AG04450 (cell line): Measurements from ENCODE around the gene LYPD1. TPM values are rescaled to one million over a fixed set of nuclear protein-coding genes. Genes with fewer than 3 reads are reported as not detected.

ENCODE experiments used
- CTCF ChIA-PET: fragments of 300-600, 350-600 bp; formaldehyde crosslinking; extraction: SDS; loops from one replicate; lab custom pipeline; 2022; ENCODE audit warnings: antibody characterized with exemption, inconsistent platforms; lab: Charles Lee
- POLR2A ChIA-PET: fragments of 350-600 bp; formaldehyde crosslinking; extraction: SDS; loops from one replicate; lab custom pipeline; 2021; ENCODE audit warnings: antibody characterized with exemption, inconsistent platforms; lab: Yijun Ruan, JAX
- DNase-seq: peaks from one replicate; pipeline ENCODE4 v3.0.0-alpha.2; 2011; ENCODE audit warnings: low read depth, low spot score
- H3K27ac ChIP-seq: one replicate; pipeline ENCODE4 v1.5.1; 2012; ENCODE audit warnings: low read depth, low read length, control low read depth
- H3K27me3 ChIP-seq: one replicate; pipeline ENCODE4 v1.6.0; 2012; ENCODE audit warnings: low read length; ENCODE audit not compliant: control insufficient read depth, insufficient read depth
- H3K4me3 ChIP-seq: 2 replicates; pipeline ENCODE4 v1.5.1; 2011; ENCODE audit warnings: mild to moderate bottlenecking, low read depth, low read length, control low read depth
- H3K9me3 ChIP-seq: 2 replicates; pipeline ENCODE4 v1.5.1; 2012; ENCODE audit warnings: low read length; ENCODE audit not compliant: control insufficient read depth, insufficient read depth
- CTCF ChIP-seq: IDR thresholded peaks from 2 replicates; pipeline ENCODE4 v1.5.1; 2011; ENCODE audit warnings: low read depth, low read length, control low read depth, inconsistent platforms
- polyA plus RNA-seq: library from polyadenylated mRNA; depleted of rRNA; stranded (reverse); fragments of >200 nt; gene quantifications from 2 replicates; pipeline ENCODE4 v1.2.3, GENCODE V29; 2011

Gene LYPD1
- polyA plus RNA-seq, 1 experiment: 60.3 TPM

DNA sequence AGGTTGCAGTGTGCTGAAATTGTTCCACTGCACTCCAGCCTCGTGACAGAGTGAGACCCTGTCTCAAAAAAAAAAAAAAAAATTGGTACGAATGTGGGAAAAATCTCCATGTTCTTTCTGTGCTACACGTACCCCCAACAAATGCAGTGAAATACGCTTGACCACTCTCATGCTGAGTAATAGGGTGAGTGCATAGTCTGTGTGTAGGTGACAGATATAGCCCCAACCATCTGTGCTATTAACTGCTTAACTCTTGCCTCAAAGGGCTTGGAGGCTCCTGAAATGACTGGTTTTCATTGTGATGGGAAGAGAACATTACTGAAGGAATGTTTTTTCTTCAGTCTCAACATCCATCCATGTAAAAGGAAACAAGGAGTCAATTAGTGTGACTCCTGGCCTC, 15.7 kb downstream of the LYPD1 start:
- no peaks in the 10 kb centered on the region for H3K27me3 ChIP-seq
- ChIA-PET CTCF (no interaction called here), POLR2A (no interaction called here)
- no peak for DNase-seq
- no peaks in the 10 kb centered on the region for H3K9me3 ChIP-seq
- H3K27ac ChIP-seq: no peak overlapping the region
- H3K4me3 ChIP-seq: no peak overlapping the region
- TF ChIP-seq CTCF: no peak

DNA sequence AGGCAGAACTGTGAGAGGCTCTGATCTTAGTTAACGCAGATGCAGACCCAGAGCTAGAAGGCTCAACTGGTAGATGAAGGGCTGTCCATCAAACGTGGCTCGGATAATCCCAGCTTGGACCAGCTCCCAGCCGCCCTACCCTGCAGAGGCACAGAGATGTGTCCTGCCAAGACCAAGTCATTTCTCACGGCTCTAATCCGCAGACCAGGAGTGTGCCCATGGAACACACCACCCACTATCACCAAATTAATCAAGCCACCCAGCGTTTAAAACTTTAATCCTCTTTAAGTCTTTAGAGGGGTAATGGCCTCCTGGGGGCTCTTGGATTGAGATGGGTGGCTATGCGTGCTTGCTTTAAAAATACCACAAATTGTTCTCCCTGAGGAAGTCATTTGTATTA, 17.5 kb downstream of the LYPD1 start:
- DNase-seq: no peak
- Histone ChIP-seq H3K27ac (peak overlapping the region; percentile 34), H3K27me3 (no peaks in the 10 kb centered on the region), H3K9me3 (no peaks in the 10 kb centered on the region), H3K4me3 (no peak overlapping the region)
- TF ChIP-seq CTCF: no peak
- CTCF ChIA-PET: interaction anchor here (0.7 to 2.0 kb wide), 5 partner anchors 16 to 515 kb away, joined by 3 to 7 read pairs (median 4); no protein-coding TSS in a partner anchor
- POLR2A ChIA-PET: interaction anchor here (1.1 to 1.3 kb wide), 2 partner anchors 15 to 16 kb away, joined by 3 to 4 read pairs; no protein-coding TSS in a partner anchor

GRCh38 chr2:132651115-132652045, 18.6 kb downstream of the LYPD1 start:
- Histone ChIP-seq H3K4me3 (no peak overlapping the region), H3K27ac (no peak overlapping the region), H3K27me3 (no peaks in the 10 kb centered on the region), H3K9me3 (no peaks in the 10 kb centered on the region)
- CTCF ChIA-PET: interaction anchor here (0.5 to 2.0 kb wide), 16 partner anchors 9 to 1192 kb away, joined by 3 to 13 read pairs (median 4); no protein-coding TSS in a partner anchor
- no peak for DNase-seq
- peak; percentile 69 for TF ChIP-seq CTCF
- POLR2A ChIA-PET: no interaction called here

DNA sequence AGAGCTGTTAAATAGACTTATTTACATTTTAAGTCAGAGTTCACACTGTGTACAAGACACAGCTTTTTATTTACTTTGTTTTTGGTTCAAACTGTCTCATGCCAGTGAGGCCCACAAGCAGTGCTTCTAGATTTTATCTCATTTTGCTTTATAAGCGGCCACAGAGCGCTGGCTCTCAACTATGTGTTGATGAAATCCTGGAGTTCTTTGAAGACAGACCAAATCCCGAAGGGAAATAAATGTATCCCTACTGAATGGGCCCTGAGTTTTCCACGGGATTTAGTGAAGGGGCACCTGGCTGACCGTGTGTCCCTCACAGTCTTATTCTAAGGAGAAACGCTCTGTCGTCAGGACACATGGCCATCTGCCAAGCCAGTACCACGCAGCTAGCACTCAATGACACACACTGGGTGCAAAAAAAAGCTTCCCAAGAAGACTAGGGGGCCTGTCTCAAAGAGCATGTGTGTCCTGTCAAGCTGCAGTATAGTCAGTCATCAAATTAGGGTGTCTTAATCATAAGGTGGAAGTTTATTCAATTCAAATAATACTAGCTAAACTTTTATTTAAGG, 23.4 kb downstream of the LYPD1 start:
- ChIA-PET POLR2A (no interaction called here), CTCF (interaction anchor here (1.0 to 2.0 kb wide), 2 partner anchors 99 to 298 kb away, joined by 3 to 6 read pairs; no protein-coding TSS in a partner anchor)
- no peak for TF ChIP-seq CTCF
- H3K9me3 ChIP-seq: peaks cover 3% of the 10 kb centered on the region; the same call in 1 of the 2 replicates
- H3K27me3 ChIP-seq: no peaks in the 10 kb centered on the region
- DNase-seq: no peak
- H3K4me3 ChIP-seq: no peak overlapping the region
- H3K27ac ChIP-seq: no peak overlapping the region
